WERI-Rb-1 (cell line): ENCODE data around the gene MMP2.

Source experiments
- DNase-seq: peaks from one replicate; pipeline ENCODE4 v3.0.0-alpha.2; 2020
- H3K27ac ChIP-seq: fragments of 250-450 bp; sonication (Bioruptor Pico); 2 replicates; pipeline ENCODE4 v1.5.1; 2020; ENCODE audit warnings: mild to moderate bottlenecking, moderate library complexity
- H3K27me3 ChIP-seq: fragments of 250-450 bp; sonication (Bioruptor Pico); 2 replicates; pipeline ENCODE4 v1.5.1; 2021; ENCODE audit warnings: mild to moderate bottlenecking, low read depth, moderate library complexity; ENCODE audit not compliant: insufficient read depth, severe bottlenecking
- H3K36me3 ChIP-seq: fragments of 250-450 bp; sonication (Bioruptor Pico); 2 replicates; pipeline ENCODE4 v1.5.1; 2020; ENCODE audit warnings: mild to moderate bottlenecking, moderate library complexity
- H3K4me3 ChIP-seq: 2 replicates; pipeline ENCODE4 v1.5.1; 2011; ENCODE audit warnings: low read depth, mild to moderate bottlenecking, control low read depth, low read length
- H3K9me3 ChIP-seq: fragments of 250-450 bp; sonication (Bioruptor Pico); 2 replicates; pipeline ENCODE4 v1.5.1; 2021; ENCODE audit warnings: mild to moderate bottlenecking, moderate library complexity; ENCODE audit not compliant: severe bottlenecking
- CTCF ChIP-seq: IDR thresholded peaks from 2 replicates; pipeline ENCODE4 v1.5.1; 2011; ENCODE audit warnings: low read depth, mild to moderate bottlenecking, control low read depth, inconsistent platforms, low read length

The MMP2 gene

DNA sequence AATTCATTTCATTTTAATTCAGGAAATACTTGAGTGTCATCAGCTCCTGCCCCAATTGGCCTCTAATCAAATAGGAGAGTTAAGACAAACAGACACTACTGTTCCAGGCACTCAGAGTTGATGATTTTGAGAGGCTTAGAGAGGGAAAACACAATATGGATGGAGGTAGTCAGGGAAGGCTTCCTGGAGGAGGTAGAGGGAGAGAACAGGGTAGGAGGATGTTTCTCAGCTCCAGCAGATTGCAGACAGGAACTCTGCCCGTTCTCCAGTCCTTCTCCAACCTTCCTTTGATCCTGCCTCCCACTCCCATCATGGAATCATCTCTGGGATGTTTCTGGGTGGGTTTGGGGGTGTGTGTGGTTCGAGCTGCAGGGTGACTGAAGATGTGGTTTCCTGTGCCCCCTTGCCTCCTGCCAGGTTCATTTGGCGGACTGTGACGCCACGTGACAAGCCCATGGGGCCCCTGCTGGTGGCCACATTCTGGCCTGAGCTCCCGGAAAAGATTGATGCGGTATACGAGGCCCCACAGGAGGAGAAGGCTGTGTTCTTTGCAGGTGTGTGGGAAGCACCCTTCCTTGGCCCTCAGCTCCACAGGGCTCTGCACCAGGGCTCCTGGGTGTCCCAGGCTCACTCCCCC, 17.6 kb downstream of the MMP2 start:
- H3K27ac ChIP-seq: no peak overlapping the region
- no peak for TF ChIP-seq CTCF
- no peaks in the 10 kb centered on the region for H3K27me3 ChIP-seq
- no peaks in the 10 kb centered on the region for H3K9me3 ChIP-seq
- DNase-seq: no peak
- H3K4me3 ChIP-seq: no peak overlapping the region
- H3K36me3 ChIP-seq: no peaks in the 10 kb centered on the region

- Histone ChIP-seq H3K27ac (peak overlapping the region; percentile 23), H3K9me3 (no peaks in the 10 kb centered on the region), H3K4me3 (no peak overlapping the region), H3K27me3 (no peaks in the 10 kb centered on the region), H3K36me3 (no peaks in the 10 kb centered on the region)
- DNase-seq: peak; percentile 41
- no peak for TF ChIP-seq CTCF
Measured at GRCh38 chr16:55497558-55497957, 18.6 kb downstream of the MMP2 start.

DNA sequence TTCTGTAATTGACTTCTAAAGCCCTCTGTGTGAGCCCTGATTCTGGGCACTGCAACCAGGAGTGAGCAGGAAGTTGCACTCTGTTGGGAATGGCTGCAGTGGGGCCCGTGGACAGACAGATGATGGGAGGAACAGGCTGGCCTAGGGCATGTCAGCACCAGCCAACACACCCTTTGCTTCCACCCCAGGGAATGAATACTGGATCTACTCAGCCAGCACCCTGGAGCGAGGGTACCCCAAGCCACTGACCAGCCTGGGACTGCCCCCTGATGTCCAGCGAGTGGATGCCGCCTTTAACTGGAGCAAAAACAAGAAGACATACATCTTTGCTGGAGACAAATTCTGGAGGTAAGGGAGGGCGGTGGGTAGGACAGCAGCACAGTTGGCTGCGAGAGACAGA, 19.1 kb downstream of the MMP2 start:
- DNase-seq: no peak
- TF ChIP-seq CTCF: no peak
- no peaks in the 10 kb centered on the region for H3K27me3 ChIP-seq
- no peak overlapping the region for H3K4me3 ChIP-seq
- H3K9me3 ChIP-seq: no peaks in the 10 kb centered on the region
- H3K27ac ChIP-seq: peak overlapping the region; percentile 23
- H3K36me3 ChIP-seq: no peaks in the 10 kb centered on the region

DNA sequence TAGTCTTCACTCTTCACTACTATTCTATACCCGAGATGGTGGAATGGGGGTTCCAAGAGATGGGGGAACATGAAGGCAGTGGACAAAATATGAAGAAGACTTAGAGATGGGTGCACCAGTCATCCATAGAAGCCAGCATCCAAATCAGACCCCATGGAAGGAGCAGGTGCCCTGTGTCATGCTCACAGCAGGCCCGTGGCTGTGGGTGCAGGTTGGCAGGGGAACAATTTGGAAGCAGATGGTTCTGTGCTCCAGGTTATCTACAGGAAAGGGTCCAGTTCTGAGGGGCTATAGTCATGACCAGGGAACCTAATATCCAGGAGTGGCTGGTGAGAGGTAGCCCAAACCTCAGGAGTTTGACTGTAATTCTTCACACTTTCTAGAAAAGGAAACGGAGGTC, 20.3 kb downstream of the MMP2 start:
- H3K9me3 ChIP-seq: no peaks in the 10 kb centered on the region
- TF ChIP-seq CTCF: no peak
- no peaks in the 10 kb centered on the region for H3K27me3 ChIP-seq
- DNase-seq: no peak
- no peaks in the 10 kb centered on the region for H3K36me3 ChIP-seq
- no peak overlapping the region for H3K4me3 ChIP-seq
- H3K27ac ChIP-seq: peak overlapping the region; percentile 26; the same call in 1 of the 2 replicates

DNA sequence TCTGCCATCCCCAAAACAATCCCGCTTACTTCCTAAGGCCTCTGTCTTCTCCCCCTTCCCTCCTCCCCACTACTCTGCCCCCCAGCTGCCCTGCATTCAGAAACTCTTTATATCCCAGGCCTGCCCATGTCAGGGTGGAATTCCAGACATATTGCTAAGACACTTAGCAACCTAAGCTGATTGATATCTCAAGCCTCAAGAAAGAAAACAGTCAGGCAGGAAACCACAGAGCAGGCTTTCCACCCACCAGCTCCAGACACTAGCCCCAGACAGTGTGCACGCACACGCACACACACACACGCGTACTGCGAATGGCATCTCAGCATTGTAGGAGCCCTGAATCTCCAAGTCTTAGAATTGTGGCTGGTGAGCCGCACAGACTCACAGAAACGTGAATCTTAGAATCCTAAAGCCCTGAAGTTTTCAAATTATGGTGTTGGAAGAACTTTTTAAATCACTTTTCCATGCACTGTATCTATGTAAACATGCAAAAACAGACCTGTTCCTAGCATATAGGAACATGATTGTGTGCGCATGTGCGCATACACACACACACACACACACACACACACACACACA, 21.0 kb downstream of the MMP2 start:
- no peak for TF ChIP-seq CTCF
- Histone ChIP-seq H3K27ac (peak overlapping the region; percentile 25; the same call in 1 of the 2 replicates), H3K9me3 (no peaks in the 10 kb centered on the region), H3K36me3 (no peaks in the 10 kb centered on the region), H3K4me3 (no peak overlapping the region), H3K27me3 (no peaks in the 10 kb centered on the region)
- DNase-seq: peak; percentile 40
